HG02943 (cell line): Measurements from ENCODE around the gene SUSD5.
"Not testable (repeated sequence)": the region's sequence is repeated elsewhere in the genome, so short reads cannot be mapped to it uniquely, and the experiment has no call there.

Source experiments
- ATAC-seq: cut with Tn5 transposase; IDR thresholded peaks from one replicate; pipeline ENCODE4 v1.9.1; 2021; ENCODE audit warnings: mild to moderate bottlenecking, low read depth, moderate library complexity; ENCODE audit not compliant: unreplicated experiment

SUSD5 gene

DNA sequence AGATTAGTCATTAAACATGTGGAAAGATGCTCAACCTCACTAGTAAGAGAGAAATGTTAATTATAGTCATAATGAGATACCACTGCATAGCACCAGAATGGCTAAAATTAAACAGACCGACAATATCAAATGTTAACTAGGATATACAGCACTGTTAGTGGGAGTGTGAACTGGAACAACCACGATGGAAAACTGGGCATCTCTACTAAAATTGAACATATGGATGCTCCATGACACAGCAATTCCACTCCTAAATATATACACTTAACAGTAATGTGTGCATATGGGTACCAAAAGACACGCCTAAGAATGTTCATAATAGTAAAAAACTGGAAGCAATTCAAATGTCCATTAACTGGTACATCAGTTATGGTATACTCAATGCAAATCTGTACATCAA lies 63.3 kb downstream of the SUSD5 start:
- ATAC-seq, result no peak

DNA sequence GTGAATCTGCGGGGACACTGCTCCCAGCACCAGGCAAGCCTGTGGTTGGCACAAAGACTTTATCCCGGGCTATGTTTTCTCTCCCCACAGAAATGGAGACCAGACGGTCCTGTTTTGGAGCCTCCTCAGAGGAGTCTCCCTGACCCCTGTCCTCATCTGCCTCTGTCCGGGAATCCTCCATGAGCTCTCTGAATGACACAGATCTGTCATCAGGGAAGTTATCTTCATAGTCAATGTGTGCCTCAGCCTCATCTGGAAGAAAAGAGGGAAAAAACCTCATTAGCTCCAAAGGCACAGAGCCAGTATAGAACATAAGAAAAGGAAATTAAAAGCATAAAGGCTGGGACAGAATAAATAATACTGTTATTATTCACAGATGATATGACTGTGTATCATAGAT lies 64.8 kb downstream of the SUSD5 start:
- ATAC-seq, result no peak

DNA sequence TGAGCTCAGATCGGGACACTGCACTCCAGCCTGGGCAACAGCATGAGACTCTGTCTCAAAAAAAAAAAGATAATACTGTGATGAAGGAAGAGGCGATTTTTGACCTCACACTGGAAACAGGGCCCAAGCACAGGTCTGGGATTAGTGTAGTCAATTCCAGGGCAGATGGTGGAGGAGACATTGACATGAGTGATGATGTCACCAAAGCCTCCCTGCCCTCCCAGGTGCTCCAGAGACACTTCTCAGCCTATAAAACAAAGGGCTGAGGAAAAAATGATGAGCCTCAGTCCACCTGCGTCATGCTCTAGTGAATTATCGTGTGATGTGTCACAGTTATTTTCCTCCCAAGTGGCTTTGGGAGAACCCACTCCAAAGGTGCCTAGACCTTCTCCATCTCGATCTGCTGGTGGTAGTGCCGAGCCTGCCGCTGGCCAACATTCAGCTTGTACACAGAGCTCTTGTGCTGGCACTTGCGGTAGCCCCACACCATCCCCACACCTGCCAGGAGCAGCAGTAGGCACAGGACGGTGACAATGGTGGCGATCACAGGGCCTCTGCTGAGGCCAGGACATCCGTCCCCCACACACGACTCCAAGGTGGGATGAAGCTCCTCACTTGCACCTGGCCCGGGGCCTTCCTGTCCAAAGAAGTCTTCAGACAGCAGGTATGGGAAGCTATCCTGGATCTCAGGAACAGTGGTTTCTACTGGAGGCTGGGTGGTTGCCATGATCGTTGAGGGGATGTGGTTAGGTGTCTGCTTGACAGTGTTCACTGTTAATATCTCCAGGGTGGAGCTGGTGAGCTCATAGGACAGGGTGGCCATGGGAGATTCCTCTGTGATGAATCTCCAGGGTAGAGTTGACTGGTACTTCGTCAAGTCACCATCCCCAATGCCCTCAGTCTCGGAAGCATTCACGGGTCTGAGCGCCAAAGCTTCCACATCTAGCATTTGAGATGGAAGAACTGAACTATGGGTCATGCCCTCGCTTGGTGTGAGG lies 65.9 kb downstream of the SUSD5 start:
- ATAC-seq, result no peak

DNA sequence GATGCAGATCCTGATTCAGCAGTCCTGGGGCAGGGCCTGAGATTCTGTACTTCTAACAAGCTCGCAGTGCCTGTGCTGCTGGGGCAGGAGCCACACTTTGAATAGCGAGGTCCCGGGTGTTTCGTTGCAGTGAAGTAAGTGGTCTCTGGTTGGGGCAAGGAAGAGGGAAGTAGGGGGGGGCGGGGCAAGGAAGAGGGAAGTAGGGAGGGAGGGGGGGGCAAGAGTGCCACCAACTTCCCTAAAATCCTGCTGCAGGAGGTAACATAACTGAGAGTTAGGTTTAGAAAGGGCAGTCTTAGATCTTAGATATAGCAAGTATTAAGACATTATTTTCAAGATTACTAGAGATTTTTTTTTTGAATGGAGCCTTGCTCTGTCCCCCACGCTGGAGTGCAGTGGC lies 69.3 kb downstream of the SUSD5 start:
- ATAC-seq, result no peak

DNA sequence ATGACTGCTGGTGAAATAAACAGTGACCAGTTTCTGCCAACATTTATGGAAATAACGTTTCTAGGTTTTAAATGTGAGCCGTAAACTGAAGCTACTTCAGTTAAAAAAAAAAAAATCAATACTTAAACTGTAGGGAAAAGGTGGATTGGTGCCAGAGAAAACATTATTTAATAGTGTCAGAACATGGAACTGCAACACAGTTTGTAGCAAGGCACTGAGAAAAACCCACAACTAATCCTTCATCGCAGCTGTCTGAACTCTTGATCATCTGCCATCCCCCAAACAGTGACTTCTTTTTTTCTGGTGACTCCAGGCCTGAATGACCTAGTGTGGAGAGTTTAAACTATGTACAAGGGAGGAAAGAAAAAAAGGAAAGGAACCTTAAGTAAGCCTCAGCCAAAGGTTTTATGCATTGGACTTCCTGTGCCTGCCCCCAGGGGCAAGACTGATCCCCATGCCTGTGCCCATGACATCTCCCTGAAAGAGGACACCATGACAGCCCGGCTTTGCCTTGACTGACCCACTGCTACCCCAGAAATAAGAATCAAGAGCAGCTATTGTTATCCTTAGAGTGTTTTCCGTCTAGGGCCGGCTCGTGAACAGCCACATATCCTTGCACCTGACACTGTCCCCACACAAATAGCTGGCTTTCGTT lies 71.7 kb downstream of the SUSD5 start:
- no peak for ATAC-seq

DNA sequence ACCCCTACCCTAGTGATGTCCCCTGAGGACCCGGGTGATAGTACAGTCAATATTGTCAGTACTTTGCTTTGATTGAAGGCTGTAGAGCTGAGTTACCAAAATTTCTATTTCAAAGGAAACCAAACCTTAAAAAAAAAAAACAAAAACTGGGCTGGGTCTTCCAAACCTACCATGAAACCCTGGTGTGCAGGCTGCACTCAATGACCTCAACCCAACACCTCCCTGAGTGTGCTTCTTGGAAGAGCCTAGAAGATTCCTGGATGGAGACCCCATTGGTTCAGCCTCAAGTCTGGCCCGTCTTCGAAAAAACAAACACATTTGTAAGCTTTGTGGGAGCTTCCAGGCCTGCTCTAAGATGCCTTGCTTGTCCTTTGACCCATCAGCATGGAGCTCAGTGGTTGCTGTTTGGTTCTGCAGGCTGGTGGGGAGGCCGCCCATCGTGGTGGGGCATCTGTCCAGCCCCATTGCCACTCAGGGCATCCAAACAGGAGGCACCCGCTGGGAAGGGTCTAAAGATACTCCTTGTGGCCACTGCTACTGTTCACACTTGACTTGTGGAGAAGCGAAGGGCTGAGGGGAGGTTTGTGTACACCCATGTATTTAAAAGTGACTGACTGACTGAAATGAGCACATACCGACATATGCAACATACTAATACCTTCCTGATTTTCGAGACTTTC lies 72.6 kb downstream of the SUSD5 start:
- no peak for ATAC-seq

DNA sequence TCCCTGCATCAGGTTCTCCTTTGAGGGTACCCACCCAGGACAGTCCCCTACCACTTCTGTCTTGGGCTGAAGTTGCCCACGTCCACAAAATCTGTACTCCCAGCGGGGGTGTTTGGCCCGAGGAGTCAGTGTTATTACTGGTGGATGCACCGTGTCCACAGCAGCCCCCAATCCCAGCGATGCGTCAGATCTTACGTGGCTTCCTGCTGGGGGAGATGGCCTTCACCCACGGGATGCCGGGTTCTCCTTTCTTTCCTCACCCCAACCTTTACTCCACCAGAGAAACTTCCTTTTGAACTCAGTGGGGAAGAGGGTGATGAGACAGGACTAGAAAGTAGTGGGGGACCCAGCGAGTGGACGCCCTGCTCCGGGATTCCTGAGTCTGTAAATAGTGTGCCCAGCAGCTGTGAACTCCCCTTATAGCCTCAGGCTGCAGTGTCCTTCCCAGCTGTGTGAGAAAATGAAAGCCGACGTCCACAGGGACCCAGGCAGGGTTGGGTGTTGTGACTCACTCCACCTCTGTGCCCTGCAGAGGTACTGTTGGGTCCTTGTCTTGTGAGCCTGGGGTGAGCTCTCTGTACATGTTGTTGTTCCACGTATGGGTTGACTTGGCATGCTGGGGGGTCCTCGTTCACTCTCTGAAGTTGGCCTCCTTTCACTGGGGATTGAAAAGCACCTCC lies 73.2 kb downstream of the SUSD5 start:
- no peak for ATAC-seq

DNA sequence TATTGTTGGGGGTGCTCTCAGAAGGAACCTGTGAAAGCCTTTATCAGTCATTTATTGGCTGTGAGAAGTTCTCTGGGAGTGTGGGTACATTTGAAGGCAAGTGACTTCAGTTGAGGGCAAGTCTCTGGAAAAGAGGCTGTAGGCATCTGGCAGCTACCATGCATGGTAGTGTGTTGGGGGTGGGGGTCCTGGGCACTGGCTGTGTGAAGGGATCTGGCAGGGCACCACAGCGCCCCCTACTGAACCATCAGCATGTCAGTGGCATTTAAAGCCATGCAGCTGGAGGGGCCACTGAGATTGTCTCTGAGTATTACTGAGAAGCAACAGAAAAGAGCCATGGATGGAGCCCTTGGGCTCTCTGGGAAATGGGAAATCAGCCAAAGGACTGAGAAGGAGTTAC lies 74.2 kb downstream of the SUSD5 start:
- ATAC-seq, result no peak

DNA sequence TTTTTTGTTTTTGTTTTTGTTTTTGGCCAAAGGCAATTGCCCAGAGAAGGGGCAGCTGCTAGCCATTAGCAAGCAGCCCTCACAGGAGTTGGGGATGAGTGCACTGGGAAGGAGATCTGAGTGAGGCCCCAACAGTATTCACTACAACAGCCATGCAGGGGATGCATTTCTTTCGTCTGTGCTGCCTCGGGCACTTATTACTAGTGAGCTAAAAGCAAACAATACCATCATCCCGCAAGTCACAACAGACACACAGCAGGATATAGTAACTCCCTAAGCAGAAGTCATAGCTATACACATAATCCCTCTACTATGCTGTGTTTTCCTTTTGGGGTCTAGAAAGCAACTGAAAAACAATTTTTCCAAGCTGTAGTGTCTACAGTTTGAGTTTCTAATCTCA lies 77.6 kb downstream of the SUSD5 start:
- no peak for ATAC-seq

DNA sequence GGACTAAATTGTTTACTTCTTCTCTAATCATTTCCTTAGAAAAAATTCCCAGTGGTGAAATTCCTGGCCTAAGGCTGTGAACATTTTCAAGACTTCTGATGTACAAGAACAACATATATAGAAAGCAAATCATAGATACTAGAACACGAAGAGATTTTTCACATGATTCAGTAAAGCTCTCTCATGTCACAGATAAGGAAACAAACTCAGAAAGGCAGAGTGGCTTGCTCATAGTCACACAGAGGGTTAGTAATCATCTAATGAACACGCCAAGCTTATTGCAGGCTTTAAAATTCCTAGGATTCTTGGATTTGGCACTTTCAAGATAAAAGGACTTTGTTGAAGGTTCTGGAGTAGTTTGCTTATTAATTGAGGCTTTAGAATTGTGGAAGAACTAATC lies 78.6 kb downstream of the SUSD5 start:
- no peak for ATAC-seq

DNA sequence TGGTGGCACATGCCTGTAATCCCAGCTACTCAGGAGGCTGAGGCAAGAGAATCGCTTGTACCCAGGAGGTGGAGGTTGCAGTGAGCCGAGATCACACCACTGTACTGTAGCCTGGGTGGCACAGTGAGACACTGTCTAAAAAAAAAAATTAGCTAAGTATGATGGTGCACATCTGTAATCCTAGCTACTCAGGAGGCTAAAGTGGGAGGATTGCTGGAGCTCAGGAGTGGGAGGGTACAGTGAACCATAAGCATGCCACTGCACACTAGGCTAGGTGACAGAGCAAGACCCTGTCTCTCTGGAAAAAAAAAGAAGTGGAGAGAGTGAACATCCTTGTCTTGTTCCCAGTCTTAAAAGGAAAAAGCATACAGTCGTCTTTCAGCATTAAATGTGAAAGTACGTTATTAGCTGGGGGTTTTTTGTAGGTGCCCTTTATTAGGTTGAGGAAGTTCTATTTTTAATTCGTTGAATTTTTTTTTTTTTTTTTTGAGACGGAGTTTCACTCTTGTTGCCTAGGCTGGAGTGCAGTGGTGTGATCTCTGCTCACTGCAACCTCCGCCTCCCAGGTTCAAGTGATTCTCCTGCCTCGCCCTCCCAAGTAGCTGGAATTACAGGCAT lies 79.5 kb downstream of the SUSD5 start:
- ATAC-seq, result not testable (repeated sequence)

DNA sequence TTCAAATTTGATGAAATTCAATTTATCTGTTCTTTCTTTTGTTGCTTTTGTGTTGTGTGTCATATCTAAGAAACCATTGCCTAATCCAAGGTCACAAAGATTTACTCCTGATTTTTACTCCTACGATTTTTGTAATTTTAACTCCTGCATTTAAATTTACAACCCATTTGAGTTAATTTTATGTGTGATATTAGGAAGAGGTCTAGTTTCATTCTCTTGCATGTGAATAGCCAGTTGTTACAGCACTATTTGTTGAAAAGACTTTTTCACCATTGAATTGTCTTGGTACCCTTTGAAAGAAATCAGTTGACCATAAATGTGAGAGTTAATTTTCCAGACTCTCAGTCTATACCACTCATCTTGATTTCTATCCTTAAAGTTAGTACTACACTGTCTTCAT lies 80.9 kb downstream of the SUSD5 start:
- no peak for ATAC-seq

DNA sequence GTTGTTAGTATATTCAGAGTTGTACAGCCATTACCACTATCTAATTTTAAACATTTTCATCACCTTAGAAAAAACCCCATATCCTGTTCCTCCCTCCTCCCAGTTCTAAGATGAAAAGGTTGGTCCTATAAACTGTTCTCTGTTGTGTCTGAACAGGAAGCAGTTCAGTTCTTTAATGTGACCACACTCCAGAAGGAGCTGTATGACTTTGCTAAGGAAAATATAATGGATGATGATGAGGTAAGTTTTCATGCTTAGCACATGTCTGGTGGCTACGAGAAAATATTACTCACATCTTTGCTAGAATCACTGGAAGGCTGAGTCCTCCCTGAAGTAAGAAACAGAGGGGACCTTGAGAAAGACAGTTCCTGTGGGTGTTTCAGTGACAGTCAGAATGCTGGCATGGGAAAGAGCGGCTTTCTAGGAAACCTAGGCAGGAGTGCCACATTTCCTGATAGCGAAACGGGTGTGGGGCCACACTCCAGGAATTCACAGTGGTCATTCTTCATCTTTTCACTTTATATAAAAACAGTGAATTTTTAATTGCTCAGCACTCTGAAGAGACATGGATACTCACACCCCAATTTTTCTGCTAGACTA lies 84.5 kb downstream of the SUSD5 start:
- ATAC-seq, result no peak

DNA sequence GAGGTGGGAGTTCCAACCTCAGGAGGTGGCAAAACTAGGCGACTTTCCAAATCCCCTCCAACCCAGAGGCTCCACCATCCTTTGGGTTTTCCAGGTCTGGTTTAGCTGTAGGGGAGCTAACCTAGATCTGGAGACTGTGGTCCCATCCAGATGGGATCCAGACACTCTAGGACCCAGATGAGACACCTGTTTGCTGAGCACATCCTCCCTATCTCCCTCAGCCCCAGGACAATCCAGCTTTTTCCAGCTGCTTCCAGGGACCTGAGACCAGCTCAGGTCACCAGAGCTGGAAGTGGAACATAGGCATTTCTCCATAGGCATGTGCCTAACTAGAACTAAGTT lies 86.6 kb downstream of the SUSD5 start:
- ATAC-seq, result peak; percentile 28

DNA sequence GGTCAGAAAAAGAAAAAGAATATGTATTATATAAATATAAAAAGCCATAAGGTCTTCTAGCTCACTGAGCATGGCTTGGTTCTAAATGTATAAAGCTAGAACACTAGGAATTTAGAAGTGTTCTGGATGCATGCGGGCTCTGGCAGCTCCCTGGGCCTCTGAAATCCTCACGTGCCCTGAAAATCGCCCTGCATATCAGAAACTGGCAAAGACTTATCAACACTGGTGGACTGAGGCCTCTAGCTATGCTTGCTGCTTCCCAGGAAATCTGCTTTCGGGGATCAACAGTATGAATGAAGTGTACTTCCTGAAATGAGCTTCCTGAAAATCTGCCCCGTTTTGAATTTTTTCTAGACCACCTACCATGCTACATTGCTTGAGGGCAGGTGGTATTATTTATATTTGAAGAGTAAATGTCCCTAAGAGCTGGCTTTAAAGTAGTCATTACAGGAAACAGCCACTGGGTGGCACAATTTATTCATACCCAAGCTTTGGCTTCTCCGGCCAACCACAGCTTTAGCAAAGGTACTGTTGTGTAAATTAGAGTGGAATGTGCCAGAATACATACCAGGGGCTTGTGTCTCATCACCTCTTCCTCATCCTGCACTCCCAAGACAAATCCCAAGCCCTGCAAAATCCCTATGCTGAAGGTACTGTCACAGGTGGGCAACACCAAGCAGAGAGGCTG lies 87.1 kb downstream of the SUSD5 start:
- ATAC-seq, result peak; percentile 72

DNA sequence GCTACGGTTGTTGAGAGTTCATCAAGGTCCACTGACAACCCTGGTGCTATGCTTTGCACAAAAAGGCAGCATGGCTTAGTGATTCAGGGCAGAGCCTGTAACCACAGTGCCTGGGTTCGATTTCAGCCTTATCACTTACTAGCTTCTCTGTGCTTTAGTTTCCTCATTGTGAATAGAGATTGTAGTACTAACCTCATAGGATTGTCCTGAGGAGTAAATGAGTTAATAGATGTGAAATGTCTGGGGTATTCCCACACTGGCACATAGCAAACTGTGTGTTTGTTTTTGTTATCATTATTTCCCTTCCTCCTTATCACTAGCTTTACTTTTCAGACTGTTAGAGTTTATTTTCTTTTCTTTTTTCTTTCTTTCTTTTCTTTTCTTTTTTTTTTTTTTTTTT lies 88.5 kb downstream of the SUSD5 start:
- no peak for ATAC-seq

DNA sequence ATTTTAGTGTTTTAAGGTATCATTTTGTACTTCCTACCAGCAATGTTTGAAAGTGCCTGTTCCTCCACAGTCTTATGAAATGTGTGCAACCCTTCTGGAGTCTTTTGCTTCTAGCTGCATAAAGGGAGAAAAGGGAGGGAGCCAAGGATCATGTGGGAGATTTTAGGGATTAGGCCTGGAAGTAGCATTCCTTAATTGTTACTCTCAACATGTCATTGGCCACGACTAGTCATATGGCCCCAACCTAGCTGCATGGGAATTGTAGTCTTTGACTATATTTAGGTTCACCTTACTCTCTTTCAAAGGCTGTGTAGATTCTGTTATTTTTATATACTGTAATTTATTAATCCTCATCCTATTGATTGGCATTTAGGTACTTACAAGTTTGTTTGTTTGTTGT lies 89.9 kb downstream of the SUSD5 start:
- ATAC-seq, result no peak

DNA sequence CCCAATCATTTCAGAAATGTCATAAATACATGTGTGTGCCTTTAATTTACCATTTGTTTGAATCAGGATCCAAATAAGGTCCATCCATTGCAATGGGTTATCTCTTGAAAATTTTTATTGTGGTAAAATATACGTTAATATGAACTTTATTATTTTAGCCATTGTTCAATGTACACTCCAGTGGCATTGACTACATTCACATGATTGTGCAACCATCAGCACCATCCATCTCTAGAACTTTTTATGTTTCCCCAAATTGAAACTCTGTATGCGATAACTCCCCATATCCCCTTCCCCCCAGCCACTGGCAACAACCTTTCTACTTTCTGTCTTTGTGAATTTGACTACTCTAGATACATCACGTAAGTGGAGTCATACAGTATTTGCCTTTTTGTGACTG lies 92.8 kb downstream of the SUSD5 start:
- no peak for ATAC-seq

DNA sequence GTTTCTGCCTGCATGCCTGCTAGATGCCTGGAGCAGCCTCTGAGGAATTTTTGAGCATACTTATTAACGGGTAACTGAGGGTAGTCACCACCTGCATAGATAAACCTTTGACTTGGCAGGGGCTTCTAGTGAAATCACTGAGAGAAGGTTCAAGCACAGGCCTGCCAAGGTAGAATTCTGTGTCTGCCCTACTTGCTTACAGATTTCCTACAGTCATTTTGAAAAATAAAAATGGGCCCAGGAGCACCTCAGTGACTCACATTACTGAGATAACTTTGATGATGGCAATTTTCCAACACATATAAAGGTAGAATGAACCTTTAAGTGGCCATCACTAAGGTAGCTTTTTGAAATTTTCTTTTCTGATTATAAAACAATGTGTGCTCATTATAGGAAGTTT lies 94.0 kb downstream of the SUSD5 start:
- no peak for ATAC-seq

DNA sequence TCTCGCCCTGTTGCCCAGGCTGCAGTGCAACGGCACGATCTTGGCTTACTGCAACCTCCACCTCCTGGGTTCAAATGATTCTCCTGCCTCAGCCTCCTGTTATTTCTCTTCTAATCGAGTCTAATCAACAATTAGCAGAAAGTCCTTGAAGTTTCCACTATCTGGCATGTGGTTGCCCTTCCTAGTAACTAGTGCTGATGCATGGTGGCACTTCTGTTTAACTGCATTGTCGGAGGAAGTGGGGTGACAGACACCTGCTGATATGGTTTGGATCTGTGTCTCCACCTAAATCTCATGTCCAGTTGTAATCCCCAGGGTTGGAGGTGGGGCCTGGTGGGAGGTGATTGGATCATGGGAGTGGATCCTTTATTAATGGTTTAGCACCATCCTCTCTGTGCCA lies 95.6 kb downstream of the SUSD5 start:
- no peak for ATAC-seq
